Measurements from ENCODE around the gene PLCG2. TPM values are rescaled to one million over a fixed set of nuclear protein-coding genes. Genes with fewer than 3 reads are reported as not detected.

PLCG2 gene
- total RNA-seq, 1 experiment from 2014 or later = 3.5 TPM

DNA sequence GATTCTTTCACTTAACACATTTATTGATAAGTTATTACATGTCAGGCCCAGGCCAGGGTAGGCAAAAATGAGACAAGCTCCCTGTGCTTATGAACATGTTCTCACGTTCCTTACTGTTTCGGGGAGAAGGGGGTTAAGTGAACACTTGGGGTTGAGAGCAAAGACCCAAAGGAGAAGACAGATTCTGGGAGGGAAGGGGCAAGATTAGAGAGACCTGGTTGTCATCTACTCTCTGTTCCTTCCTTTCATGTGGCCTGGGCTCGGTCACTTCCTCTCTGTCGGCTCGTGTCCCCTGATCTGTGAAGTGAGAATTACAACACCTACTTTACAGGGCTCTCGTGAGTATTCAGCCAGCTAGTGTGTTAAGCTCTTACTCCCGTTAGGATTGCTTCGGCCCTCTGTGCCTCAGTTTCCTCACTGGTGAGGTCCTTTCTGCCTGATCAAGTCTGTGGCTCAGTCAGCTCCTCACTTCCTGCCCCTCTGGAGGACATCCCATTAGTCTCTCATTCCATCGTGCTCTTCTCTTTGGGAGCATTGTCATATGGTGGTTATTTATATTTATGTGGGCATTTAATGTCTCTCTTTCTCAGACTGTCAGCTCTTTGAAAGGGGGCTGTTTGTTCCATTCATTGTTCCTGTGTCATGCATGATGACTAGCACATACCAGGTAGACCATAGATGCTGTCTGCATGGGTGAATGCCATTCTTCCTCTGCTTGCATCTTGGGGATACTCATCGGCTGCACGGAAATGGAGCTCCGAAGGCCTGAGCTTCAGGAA, 38.9 kb downstream of the PLCG2 start:
- Histone ChIP-seq H3K27ac (ENCODE audit: low read length) (no peak overlapping the region), H4K20me1 (ENCODE audit: low read length) (no peaks in the 10 kb centered on the region), H3K27me3 (ENCODE audit: low read length) (no peaks in the 10 kb centered on the region), H3K9me2 (replicated peaks; ENCODE audit: low read length) (no peaks in the 10 kb centered on the region), H3K9me3 (ENCODE audit: low read length) (no peaks in the 10 kb centered on the region), H3K4me3 (ENCODE audit: low read length) (no peak overlapping the region), H3K4me1 (ENCODE audit: insufficient read depth, low read length) (no peaks in the 10 kb centered on the region), H3K79me2 (ENCODE audit: low read length) (no peaks in the 10 kb centered on the region), H3K36me3 (ENCODE audit: low read depth, low read length) (no peaks in the 10 kb centered on the region), H3K9ac (ENCODE audit: low read length) (no peak overlapping the region), H3K4me2 (ENCODE audit: low read length) (no peak overlapping the region), H2AFZ (ENCODE audit: low read length) (no peak overlapping the region), H3F3A (ENCODE audit: low read length, unreplicated experiment) (no peaks in the 10 kb centered on the region)
- TF ChIP-seq, protein P1, sequence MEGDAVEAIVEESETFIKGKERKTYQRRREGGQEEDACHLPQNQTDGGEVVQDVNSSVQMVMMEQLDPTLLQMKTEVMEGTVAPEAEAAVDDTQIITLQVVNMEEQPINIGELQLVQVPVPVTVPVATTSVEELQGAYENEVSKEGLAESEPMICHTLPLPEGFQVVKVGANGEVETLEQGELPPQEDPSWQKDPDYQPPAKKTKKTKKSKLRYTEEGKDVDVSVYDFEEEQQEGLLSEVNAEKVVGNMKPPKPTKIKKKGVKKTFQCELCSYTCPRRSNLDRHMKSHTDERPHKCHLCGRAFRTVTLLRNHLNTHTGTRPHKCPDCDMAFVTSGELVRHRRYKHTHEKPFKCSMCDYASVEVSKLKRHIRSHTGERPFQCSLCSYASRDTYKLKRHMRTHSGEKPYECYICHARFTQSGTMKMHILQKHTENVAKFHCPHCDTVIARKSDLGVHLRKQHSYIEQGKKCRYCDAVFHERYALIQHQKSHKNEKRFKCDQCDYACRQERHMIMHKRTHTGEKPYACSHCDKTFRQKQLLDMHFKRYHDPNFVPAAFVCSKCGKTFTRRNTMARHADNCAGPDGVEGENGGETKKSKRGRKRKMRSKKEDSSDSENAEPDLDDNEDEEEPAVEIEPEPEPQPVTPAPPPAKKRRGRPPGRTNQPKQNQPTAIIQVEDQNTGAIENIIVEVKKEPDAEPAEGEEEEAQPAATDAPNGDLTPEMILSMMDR (conservative IDR thresholded peaks at IDR 0.05; ENCODE audit: low read depth, low read length) = no peak
- no peak for TF ChIP-seq EZH2 (IDR thresholded peaks at IDR 0.05; ENCODE audit: low read length, unreplicated experiment)
- TF ChIP-seq EZH2phosphoT487 (IDR thresholded peaks at IDR 0.05; ENCODE audit: borderline replicate concordance, low read length) = no peak
- ATAC-seq (no peak), DNase-seq (no peak)
- CTCF ChIA-PET = no interaction called here
- intact Hi-C loops (cut with micrococcal nuclease) = no loop called here
- POLR2A ChIA-PET (ENCODE audit: unreplicated experiment) = no interaction called here
- no TSS peak for BruUV-seq (replicated peaks)

DNA sequence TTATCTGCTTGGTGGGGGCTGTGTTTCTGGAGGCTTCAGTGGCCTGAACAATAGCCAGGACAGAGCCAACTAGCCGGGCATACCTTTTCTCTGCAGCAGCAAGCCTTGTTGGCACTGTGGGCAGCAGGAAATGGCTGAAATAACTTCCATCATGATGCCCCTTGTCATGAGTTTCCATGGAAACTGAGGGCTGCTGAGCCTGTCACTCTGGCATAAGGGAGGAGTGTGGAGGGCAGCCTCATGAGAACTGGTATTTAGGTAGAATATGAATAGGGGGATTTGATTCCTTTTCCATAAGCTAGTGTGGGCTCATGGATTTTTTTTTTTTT, 39.4 kb downstream of the PLCG2 start:
- Histone ChIP-seq H3K36me3 (ENCODE audit: low read depth, low read length) (no peaks in the 10 kb centered on the region), H3K9me2 (replicated peaks; ENCODE audit: low read length) (no peaks in the 10 kb centered on the region), H3K27me3 (ENCODE audit: low read length) (no peaks in the 10 kb centered on the region), H3K4me2 (ENCODE audit: low read length) (no peak overlapping the region), H3K27ac (ENCODE audit: low read length) (no peak overlapping the region), H3K9ac (ENCODE audit: low read length) (no peak overlapping the region), H3F3A (ENCODE audit: low read length, unreplicated experiment) (no peaks in the 10 kb centered on the region), H3K4me3 (ENCODE audit: low read length) (no peak overlapping the region), H2AFZ (ENCODE audit: low read length) (no peak overlapping the region), H3K9me3 (ENCODE audit: low read length) (no peaks in the 10 kb centered on the region), H4K20me1 (ENCODE audit: low read length) (no peaks in the 10 kb centered on the region), H3K4me1 (ENCODE audit: insufficient read depth, low read length) (no peaks in the 10 kb centered on the region), H3K79me2 (ENCODE audit: low read length) (no peaks in the 10 kb centered on the region)
- no TSS peak for BruUV-seq (replicated peaks)
- intact Hi-C loops (cut with micrococcal nuclease) = no loop called here
- ATAC-seq (no peak), DNase-seq (no peak)
- POLR2A ChIA-PET (ENCODE audit: unreplicated experiment) = no interaction called here
- CTCF ChIA-PET = no interaction called here
- TF ChIP-seq EZH2phosphoT487 (IDR thresholded peaks at IDR 0.05; ENCODE audit: borderline replicate concordance, low read length) (no peak), EZH2 (IDR thresholded peaks at IDR 0.05; ENCODE audit: low read length, unreplicated experiment) (no peak)
- TF ChIP-seq, protein P1 (conservative IDR thresholded peaks at IDR 0.05; ENCODE audit: low read depth, low read length) = no peak

DNA sequence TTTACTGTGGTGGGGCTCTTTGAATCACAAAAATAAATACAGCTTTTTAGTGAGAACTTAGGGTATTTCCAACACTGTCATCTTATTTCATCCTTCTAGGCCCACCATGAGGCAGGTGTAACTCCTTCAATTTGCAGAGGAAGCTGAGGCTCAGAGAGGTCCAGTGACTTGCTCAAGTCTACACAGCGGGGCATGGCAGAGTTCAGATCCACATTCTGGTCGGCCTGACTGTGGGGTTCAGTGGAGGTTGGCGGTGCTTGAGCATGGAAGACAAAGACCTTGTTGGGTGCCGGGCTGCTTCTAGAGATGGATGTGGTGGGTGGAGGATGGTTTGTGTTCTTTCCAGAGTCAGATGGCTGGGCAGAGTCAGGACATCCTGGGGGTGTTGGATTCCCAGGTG, 39.8 kb downstream of the PLCG2 start:
- intact Hi-C loops (cut with micrococcal nuclease) = no loop called here
- no peak for ATAC-seq
- CTCF ChIA-PET = no interaction called here

More for the DNA sequence above, 39.8 kb downstream of the PLCG2 start:
- Histone ChIP-seq H3K27ac (ENCODE audit: low read length) (no peak overlapping the region), H3K9me3 (ENCODE audit: low read length) (no peaks in the 10 kb centered on the region), H3K4me2 (ENCODE audit: low read length) (no peak overlapping the region), H3K9me2 (replicated peaks; ENCODE audit: low read length) (no peaks in the 10 kb centered on the region), H4K20me1 (ENCODE audit: low read length) (no peaks in the 10 kb centered on the region), H2AFZ (ENCODE audit: low read length) (no peak overlapping the region), H3K4me1 (ENCODE audit: insufficient read depth, low read length) (no peaks in the 10 kb centered on the region), H3K36me3 (ENCODE audit: low read depth, low read length) (no peaks in the 10 kb centered on the region), H3F3A (ENCODE audit: low read length, unreplicated experiment) (no peaks in the 10 kb centered on the region), H3K27me3 (ENCODE audit: low read length) (no peaks in the 10 kb centered on the region), H3K4me3 (ENCODE audit: low read length) (no peak overlapping the region), H3K79me2 (ENCODE audit: low read length) (no peaks in the 10 kb centered on the region), H3K9ac (ENCODE audit: low read length) (no peak overlapping the region)
- no peak for DNase-seq
- TF ChIP-seq, protein P1 (conservative IDR thresholded peaks at IDR 0.05; ENCODE audit: low read depth, low read length) = no peak
- TF ChIP-seq EZH2phosphoT487 (IDR thresholded peaks at IDR 0.05; ENCODE audit: borderline replicate concordance, low read length) (no peak), EZH2 (IDR thresholded peaks at IDR 0.05; ENCODE audit: low read length, unreplicated experiment) (no peak)
- no TSS peak for BruUV-seq (replicated peaks)
- POLR2A ChIA-PET (ENCODE audit: unreplicated experiment) = no interaction called here
